Measurements from ENCODE around the gene NDUFB10.

DNA sequence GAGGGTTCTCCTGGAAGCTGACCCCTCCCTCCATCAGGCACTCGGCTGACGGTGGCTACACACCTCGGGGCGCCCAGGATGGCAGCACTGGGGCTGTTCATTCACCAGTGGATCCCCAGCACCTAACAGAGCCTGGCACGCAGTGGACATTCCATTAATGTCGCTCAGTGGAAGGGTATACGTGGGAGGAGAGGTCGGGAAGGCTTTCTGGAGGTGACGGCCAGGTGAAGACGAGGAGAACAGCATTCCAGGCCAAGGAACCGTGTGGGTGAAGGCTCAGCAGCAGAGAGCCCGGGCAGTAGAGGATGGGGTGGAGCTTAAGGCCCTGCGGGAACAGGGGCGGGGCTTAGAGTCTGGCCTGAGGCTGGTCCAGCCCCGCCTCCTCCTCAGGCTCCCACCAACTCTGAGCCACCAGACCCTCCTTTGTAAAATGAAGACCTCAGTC is 38.6 kb upstream of the NDUFB10 start:
- TF ChIP-seq, protein P1, sequence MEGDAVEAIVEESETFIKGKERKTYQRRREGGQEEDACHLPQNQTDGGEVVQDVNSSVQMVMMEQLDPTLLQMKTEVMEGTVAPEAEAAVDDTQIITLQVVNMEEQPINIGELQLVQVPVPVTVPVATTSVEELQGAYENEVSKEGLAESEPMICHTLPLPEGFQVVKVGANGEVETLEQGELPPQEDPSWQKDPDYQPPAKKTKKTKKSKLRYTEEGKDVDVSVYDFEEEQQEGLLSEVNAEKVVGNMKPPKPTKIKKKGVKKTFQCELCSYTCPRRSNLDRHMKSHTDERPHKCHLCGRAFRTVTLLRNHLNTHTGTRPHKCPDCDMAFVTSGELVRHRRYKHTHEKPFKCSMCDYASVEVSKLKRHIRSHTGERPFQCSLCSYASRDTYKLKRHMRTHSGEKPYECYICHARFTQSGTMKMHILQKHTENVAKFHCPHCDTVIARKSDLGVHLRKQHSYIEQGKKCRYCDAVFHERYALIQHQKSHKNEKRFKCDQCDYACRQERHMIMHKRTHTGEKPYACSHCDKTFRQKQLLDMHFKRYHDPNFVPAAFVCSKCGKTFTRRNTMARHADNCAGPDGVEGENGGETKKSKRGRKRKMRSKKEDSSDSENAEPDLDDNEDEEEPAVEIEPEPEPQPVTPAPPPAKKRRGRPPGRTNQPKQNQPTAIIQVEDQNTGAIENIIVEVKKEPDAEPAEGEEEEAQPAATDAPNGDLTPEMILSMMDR (IDR thresholded peaks at IDR 0.05) = no peak
- TF ChIP-seq POLR2A (IDR thresholded peaks at IDR 0.05) = no peak
- TF ChIP-seq POLR2AphosphoS5 (IDR thresholded peaks at IDR 0.05) = no peak
